Skin epidermis (tissue), 12 donors: ENCODE results near the gene NFE2L3.
A peak's percentile ranks its signal among the peaks of the same experiment; 100 is the strongest.
"Not testable (repeated sequence)": the region's sequence is repeated elsewhere in the genome, so short reads cannot be mapped to it uniquely, and the experiment has no call there.

ENCODE experiments used
- H3K27ac ChIP-seq, 21 experiments: fragments of 200-600 bp; sonication (generic) in 11 of 21; one replicate each; pipeline ENCODE4 v1.5.0; 2020; ENCODE audit warnings: mild to moderate bottlenecking in 3 of 21, inconsistent platforms in 2 of 21, moderate library complexity in 2 of 21
- H3K4me3 ChIP-seq, 7 experiments: fragments of 200-600 bp; sonication (generic) in 2 of 7; one replicate each; pipeline ENCODE4 v1.5.0; 2020; ENCODE audit warnings: inconsistent platforms in 2 of 7, mild to moderate bottlenecking in 2 of 7, moderate library complexity in 1 of 7

The NFE2L3 gene

DNA sequence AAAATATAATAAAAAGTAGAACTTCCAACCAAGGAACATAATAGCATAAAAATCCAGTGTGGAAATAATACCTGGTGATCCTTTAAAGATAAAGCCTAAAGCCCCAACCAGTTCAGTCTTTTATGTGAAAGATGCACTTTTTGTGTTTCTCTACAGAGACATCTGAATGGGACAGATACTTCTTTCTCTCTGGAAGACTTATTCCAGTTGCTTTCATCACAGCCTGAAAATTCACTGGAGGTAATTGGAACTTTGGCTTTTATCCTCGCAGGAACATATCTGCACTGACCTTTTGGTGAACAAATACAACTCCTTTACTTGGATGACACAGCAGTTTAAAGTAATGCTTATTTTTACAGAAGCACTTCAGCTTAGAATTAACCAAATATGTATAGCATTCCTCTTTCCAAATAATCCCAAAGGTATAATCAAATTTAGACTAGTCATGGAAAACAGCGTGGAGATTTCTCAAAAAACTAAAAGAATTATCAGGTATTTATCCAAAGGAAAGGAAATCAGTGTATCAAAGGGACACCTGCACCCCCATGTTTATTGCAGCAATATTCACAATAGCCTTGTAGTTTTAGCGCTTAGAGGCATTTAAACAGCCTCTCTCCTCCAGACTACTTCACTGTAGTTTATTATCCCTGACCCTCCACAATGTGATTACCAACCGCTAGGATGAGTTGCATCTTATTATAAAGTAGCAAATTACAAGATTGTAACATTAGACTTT lies 31.7 kb downstream of the NFE2L3 start:
- Histone ChIP-seq H3K27ac (no peak overlapping the region), H3K4me3 (no peak overlapping the region)

- H3K27ac ChIP-seq, H3K4me3 ChIP-seq: not testable (repeated sequence)
These were observed 32.5 kb downstream of the NFE2L3 start for GRCh38 chr7:26184281-26185101.

GRCh38 chr7:26185131-26185843 lies 33.3 kb downstream of the NFE2L3 start:
- H3K27ac ChIP-seq: no peak overlapping the region

GRCh38 chr7:26185844-26186180 lies 33.8 kb downstream of the NFE2L3 start:
- H3K27ac ChIP-seq: no peak overlapping the region
- H3K4me3 ChIP-seq: no peak overlapping the region

More at GRCh38 chr7:26185131-26185843, 33.3 kb downstream of the NFE2L3 start:
- no peak overlapping the region for H3K4me3 ChIP-seq

- Histone ChIP-seq H3K27ac (no peak overlapping the region), H3K4me3 (no peak overlapping the region)
These were observed 34.6 kb downstream of the NFE2L3 start for GRCh38 chr7:26186364-26187311.

DNA sequence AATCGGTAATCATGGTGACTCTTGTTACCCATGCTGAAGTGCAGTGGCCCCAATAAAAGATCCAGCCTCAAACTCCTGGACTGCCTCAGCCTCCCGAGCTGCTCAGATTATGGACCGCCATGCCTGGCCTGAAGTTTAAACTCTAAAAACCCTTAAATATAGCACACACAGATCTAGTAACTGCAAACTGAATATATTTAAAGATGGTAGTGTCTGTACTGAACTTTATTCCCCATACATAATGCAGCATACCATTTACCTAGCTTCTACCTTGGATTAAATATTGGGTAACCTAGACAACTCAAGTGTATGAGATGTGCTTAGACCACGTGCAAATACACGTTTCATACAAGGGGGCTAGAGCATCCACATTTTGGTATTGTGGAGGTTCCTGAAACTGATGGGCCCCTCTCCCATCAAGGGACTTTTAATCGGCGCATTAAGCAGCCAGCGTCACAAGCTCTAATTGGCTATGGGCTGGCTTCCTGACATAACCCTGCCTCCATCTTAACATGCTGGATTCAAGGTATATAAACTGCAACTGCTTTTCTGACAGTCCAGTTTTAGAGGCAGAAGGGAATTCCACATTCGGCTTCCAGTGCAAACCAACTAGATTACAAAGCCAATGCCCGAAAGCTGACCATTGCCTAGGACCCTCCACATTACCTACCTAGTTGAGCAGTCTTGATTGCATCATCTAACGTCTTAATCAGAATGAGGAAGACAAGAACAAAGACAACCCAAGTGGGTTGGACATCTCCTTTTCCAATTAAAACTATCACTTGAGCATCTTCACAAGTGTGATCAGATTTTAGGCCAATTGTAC lies 35.6 kb downstream of the NFE2L3 start:
- Histone ChIP-seq H3K27ac (no peak overlapping the region), H3K4me3 (no peak overlapping the region)

DNA sequence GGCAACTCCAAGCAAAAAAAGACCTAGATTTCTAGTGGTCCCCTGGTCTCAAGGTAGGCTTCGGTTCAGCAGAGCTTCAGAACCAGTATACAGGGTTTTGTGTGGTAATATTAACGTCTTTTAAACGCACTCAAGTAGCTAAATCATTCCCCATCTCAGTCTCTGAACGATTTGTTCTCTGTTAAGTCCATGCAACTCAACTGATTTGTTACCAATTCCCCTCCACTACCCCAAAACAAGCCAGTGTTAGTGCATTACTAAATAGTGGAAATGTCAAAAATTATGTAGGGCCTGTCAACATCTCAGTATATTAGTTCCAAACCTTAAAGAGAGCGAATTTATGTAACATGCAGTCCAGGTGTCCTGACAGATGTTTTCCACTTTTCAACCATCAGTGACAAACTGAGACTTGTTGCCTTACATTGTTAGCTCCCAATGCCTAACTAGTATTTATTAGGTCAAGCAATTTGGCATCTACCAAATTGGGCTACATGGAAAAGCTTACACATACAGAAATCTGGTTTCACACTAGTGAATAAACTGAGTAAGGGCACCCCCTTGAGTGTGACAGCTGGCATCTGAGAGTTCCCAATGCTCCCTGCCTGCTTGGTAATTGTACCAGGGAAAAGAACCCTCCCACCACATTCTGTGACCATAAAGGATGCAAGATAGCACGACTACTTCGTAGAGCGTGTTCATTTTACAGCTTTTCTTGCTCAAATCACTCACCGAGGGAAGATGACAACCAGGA lies 36.4 kb downstream of the NFE2L3 start:
- Histone ChIP-seq H3K27ac (no peak overlapping the region), H3K4me3 (no peak overlapping the region)

DNA sequence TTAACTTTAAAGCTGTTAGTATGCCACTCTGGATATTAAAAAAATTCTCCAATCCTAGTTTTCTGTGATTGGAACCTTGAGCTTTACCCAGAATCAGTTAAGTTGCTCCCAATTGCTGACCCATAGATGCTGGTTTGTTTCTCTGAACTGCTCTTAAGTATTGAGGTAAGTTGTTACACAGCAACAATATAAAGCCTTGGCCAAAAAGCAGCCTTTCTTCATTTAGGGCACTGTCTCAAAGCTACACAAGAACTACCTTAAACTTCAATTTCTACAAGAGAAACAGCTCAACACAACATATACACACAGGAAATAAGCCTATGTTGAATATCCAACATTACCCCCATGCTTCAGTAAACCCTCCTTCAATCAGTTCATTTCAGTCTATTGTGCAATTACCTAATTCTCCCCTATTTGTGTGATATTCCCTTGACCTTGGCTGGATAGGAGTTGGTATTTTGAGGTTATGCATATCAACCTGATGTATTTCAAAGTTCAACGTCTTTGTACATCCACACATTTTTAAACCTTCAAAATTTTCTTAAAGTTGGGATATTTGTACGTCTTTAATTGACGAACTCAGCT lies 37.1 kb downstream of the NFE2L3 start:
- Histone ChIP-seq H3K27ac (no peak overlapping the region), H3K4me3 (no peak overlapping the region)

GRCh38 chr7:26189697-26190096 lies 37.7 kb downstream of the NFE2L3 start:
- no peak overlapping the region for H3K27ac ChIP-seq

GRCh38 chr7:26190417-26190869 lies 38.4 kb downstream of the NFE2L3 start:
- no peak overlapping the region for H3K4me3 ChIP-seq
- H3K27ac ChIP-seq: no peak overlapping the region

More at GRCh38 chr7:26189697-26190096, 37.7 kb downstream of the NFE2L3 start:
- no peak overlapping the region for H3K4me3 ChIP-seq

GRCh38 chr7:26191233-26191973 lies 39.4 kb downstream of the NFE2L3 start:
- H3K4me3 ChIP-seq: no peak overlapping the region
- H3K27ac ChIP-seq: no peak overlapping the region

GRCh38 chr7:26191974-26192479 lies 40.0 kb downstream of the NFE2L3 start:
- H3K4me3 ChIP-seq: no peak overlapping the region

DNA sequence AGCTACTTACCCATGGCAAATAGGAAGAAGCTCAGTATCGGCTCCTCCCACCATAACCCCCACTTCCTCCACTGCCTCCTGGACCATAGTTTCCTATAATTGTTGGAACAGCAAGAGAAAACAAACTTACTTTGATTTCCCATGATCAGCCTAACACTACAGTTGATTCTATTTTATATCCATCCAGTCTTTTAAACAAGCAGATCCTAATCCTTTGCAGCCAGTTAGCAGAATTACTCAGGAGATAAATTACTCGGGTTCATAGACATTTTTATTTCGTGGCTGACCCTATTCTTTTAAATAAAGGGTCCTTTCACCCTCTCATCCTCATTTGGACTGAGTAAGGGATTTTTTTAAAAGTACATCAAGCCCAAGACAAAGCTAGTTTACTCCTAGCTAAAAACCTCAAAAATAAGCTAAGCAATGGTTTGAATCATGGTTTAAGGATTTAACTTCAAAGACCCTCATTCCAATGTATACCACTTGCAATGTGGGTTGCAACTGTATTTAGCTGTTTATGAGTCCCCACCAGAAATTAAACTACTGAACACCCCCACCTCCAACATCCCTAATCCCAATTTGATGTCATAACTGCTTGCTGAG lies 40.6 kb downstream of the NFE2L3 start:
- no peak overlapping the region for H3K4me3 ChIP-seq
- H3K27ac ChIP-seq: no peak overlapping the region

More at GRCh38 chr7:26191974-26192479, 40.0 kb downstream of the NFE2L3 start:
- no peak overlapping the region for H3K27ac ChIP-seq

DNA sequence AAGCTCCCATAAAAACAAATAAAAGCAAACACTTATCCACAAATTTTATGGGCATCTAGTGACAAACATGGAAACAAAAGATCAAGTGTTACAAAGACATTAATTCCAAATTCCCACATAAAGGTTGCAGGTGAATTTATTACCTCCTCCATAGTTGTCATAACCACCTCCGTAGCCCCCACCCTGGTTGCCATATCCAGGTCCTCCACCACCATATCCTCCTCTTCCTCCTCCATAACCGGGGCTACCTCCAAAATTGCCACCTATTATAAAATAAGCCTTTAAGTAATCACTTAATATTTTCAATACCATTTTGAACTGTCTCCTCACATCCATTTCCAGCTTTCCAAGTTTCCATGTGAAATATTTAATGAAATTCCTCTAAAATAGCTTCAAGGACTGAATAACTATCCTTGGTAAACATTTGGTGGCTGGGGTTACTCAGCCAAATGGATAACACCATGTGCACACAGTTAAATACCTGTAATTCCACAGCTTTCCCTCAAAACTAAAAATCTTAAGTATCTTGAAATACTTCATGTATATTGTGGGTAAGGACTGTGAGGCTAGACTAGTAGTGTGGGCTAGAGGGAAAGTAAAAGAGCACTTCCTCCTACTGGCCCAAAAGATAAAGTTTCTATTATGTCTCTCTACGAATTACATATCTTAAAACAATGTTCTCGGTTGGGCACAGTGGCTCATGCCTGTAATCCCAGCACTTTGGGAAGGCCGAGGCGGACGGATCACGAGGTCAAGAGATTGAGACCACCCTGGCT lies 41.6 kb downstream of the NFE2L3 start:
- no peak overlapping the region for H3K4me3 ChIP-seq
- H3K27ac ChIP-seq: peak overlapping the region in 3 of 21 experiments; percentile 4 to 8 (median 5)

DNA sequence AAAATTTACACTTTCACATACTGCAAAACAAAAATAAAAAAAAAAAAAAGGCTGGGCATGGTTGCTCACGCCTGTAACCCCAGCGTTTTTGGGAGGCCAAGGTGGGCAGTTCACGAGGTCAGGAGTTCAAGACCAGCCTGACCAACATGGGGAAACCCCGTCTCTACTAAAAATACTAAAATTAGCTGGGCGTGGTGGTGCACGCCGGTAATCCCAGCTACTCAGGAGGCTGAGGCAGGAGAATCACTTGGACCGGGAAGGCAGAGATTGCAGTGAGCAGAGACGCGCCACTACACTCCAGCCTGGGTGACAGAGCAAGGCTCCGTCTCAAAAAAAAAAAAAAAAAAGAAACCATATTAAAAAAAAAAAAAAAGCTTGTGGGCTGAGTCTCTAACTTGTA lies 42.8 kb downstream of the NFE2L3 start:
- not testable (repeated sequence) for H3K4me3 ChIP-seq
- peak overlapping the region in 2 of 21 experiments; percentile 4 to 8 for H3K27ac ChIP-seq
